SU-DHL-6 (cell line): ENCODE measurements around the gene MRC1.

Experiments
- H2AFZ ChIP-seq: fragments of 200-600 bp; sonication (generic); 2 replicates; pipeline ENCODE4 v1.6.1; 2014; ENCODE audit warnings: low read depth, mild to moderate bottlenecking, moderate library complexity, mixed read lengths, antibody characterized with exemption, low read length; ENCODE audit not compliant: severe bottlenecking
- H3F3A ChIP-seq: fragments of 200-600 bp; shearing (Covaris generic); 2 replicates; pipeline ENCODE4 v1.6.0; 2016; ENCODE audit warnings: antibody characterized with exemption, mild to moderate bottlenecking; ENCODE audit not compliant: insufficient read depth
- H3K27ac ChIP-seq: fragments of 200-600 bp; sonication (generic); 2 replicates; pipeline ENCODE4 v1.5.1; 2016; ENCODE audit warnings: low read depth, mild to moderate bottlenecking, low read length, moderate library complexity, mixed read lengths
- H3K27me3 ChIP-seq: fragments of 200-600 bp; sonication (generic), shearing (Covaris generic); 2 replicates; pipeline ENCODE4 v1.6.0; 2014; ENCODE audit warnings: mild to moderate bottlenecking, low read length
- H3K36me3 ChIP-seq: fragments of 200-600 bp; sonication (generic); 2 replicates; pipeline ENCODE4 v1.6.1; 2014; ENCODE audit warnings: mild to moderate bottlenecking, low read length, mixed read lengths
- H3K4me2 ChIP-seq: fragments of 300-600, 200-600 bp; shearing (Covaris generic), sonication (generic); 2 replicates; pipeline ENCODE4 v1.6.0; 2014; ENCODE audit warnings: low read length, low read depth, mild to moderate bottlenecking; ENCODE audit not compliant: poor library complexity, severe bottlenecking
- H3K4me3 ChIP-seq: fragments of 200-600 bp; sonication (generic); 2 replicates; pipeline ENCODE4 v1.5.1; 2014; ENCODE audit warnings: antibody characterized with exemption, low read length, mild to moderate bottlenecking, mixed read lengths; ENCODE audit not compliant: insufficient read depth, poor library complexity, severe bottlenecking
- H3K79me2 ChIP-seq: fragments of 200-600 bp; sonication (generic); 2 replicates; pipeline ENCODE4 v1.6.1; 2014; ENCODE audit warnings: mild to moderate bottlenecking, low read length, moderate library complexity; ENCODE audit not compliant: insufficient read depth
- H3K9ac ChIP-seq: fragments of 200-600 bp; sonication (generic); 2 replicates; pipeline ENCODE4 v1.7.0; 2014; ENCODE audit warnings: mild to moderate bottlenecking, low read length
- H3K9me2 ChIP-seq: fragments of 200-600 bp; sonication (generic); replicated peaks from 2 replicates; pipeline ENCODE4 v1.6.1; 2014; ENCODE audit warnings: low read length; ENCODE audit not compliant: insufficient read depth
- H3K9me3 ChIP-seq: fragments of 200-600 bp; sonication (generic); 2 replicates; pipeline ENCODE4 v1.6.1; 2014; ENCODE audit warnings: low read length, mixed read lengths; ENCODE audit not compliant: insufficient read depth
- H4K20me1 ChIP-seq: fragments of 200-600 bp; sonication (generic); 2 replicates; pipeline ENCODE4 v1.6.1; 2014; ENCODE audit warnings: low read depth, mild to moderate bottlenecking, antibody characterized with exemption, low read length, moderate library complexity, mixed read lengths
- EZH2phosphoT487 ChIP-seq: fragments of 200-600 bp; sonication (generic), shearing (Covaris generic); conservative IDR thresholded peaks from 2 replicates; pipeline ENCODE4 v1.6.1; 2018; ENCODE audit warnings: mild to moderate bottlenecking, antibody characterized with exemption, low read length, moderate library complexity, mixed read lengths
- TF ChIP-seq, protein P1 (sequence below): fragments of 200-600 bp; sonication (generic); IDR thresholded peaks from one replicate; pipeline ENCODE4 v1.5.1; 2017; ENCODE audit warnings: antibody characterized with exemption, mild to moderate bottlenecking, low read length, moderate library complexity; ENCODE audit not compliant: insufficient read depth, poor library complexity, severe bottlenecking

MRC1 gene

DNA sequence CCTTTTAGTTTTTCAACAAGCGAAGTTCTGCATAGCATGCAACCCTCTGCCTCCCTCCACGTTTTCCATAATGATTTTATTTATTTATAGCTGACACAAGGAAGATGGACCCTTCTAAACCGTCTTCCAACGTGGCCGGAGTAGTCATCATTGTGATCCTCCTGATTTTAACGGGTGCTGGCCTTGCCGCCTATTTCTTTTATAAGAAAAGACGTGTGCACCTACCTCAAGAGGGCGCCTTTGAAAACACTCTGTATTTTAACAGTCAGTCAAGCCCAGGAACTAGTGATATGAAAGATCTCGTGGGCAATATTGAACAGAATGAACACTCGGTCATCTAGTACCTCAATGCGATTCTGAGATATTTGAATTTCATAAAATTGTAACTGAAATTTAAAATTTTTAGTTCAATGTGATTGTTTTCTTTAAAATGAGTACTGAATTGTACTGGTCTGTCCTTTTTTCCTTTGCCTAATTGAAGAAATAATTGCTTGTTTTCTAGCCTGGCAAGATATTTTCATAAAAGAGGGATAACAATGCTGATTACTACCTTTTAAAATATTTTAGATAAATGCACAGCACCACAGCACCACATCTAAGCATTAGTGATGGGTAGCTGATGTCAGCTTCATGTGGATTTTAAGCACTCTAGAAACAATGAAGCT lies 101.1 kb downstream of the MRC1 start:
- Histone ChIP-seq H2AFZ (peak overlapping the region; percentile 32), H3K9me3 (no peaks in the 10 kb centered on the region), H3K36me3 (no peaks in the 10 kb centered on the region), H3K4me3 (no peak overlapping the region), H4K20me1 (no peaks in the 10 kb centered on the region), H3K27me3 (no peaks in the 10 kb centered on the region), H3K9ac (no peak overlapping the region), H3K27ac (no peak overlapping the region), H3K79me2 (no peaks in the 10 kb centered on the region), H3K9me2 (no peaks in the 10 kb centered on the region), H3F3A (no peaks in the 10 kb centered on the region), H3K4me2 (no peak overlapping the region)
- TF ChIP-seq, protein P1, sequence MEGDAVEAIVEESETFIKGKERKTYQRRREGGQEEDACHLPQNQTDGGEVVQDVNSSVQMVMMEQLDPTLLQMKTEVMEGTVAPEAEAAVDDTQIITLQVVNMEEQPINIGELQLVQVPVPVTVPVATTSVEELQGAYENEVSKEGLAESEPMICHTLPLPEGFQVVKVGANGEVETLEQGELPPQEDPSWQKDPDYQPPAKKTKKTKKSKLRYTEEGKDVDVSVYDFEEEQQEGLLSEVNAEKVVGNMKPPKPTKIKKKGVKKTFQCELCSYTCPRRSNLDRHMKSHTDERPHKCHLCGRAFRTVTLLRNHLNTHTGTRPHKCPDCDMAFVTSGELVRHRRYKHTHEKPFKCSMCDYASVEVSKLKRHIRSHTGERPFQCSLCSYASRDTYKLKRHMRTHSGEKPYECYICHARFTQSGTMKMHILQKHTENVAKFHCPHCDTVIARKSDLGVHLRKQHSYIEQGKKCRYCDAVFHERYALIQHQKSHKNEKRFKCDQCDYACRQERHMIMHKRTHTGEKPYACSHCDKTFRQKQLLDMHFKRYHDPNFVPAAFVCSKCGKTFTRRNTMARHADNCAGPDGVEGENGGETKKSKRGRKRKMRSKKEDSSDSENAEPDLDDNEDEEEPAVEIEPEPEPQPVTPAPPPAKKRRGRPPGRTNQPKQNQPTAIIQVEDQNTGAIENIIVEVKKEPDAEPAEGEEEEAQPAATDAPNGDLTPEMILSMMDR, result peak; percentile 73
- TF ChIP-seq EZH2phosphoT487, result no peak

DNA sequence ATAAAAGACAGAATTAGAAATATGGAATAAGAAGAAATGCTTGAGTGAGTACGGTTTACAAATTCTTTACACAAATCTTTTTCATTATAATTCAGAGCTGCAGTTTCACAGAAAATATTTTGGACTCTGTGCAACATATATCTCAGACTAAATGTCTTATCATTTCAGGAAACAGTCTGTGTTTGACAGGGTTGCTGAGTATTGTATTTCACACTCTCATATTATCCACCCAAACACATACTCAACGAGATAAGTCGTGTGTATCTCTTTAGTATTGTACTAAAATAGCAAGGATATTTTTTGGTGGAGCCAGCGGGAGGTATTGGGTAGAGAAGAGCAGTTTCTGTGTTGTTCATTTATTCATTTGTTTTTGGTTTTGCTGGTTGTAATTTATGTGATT lies 103.6 kb downstream of the MRC1 start:
- Histone ChIP-seq H3K27ac (no peak overlapping the region), H3K9me3 (no peaks in the 10 kb centered on the region), H3K27me3 (no peaks in the 10 kb centered on the region), H3K9ac (no peak overlapping the region), H3K4me2 (no peak overlapping the region), H3F3A (no peaks in the 10 kb centered on the region), H3K79me2 (no peaks in the 10 kb centered on the region), H3K36me3 (no peaks in the 10 kb centered on the region), H3K4me3 (no peak overlapping the region), H3K9me2 (no peaks in the 10 kb centered on the region), H4K20me1 (no peaks in the 10 kb centered on the region), H2AFZ (no peak overlapping the region)
- TF ChIP-seq, protein P1, result no peak
- TF ChIP-seq EZH2phosphoT487, result no peak

DNA sequence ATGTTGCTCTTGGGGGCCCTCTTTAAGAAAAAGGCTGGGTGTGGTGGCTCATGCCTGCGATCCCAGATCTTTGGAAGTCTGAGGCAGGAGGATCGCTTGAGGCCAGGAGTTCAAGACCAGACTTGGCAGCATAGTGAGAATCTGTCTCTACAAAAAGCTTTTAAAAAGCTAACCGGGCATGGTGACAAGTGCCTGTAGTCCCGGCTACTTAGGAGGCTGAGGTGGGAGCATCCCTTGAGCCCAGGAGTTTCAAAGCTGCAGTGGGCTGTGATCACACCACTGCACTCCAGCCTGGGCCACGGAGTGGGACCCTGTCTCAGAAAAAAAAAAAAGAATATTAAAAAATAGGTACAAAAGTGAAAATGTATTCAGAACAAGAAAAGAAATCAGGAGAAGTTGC lies 104.5 kb downstream of the MRC1 start:
- H3K9me2 ChIP-seq, result no peaks in the 10 kb centered on the region
- no peaks in the 10 kb centered on the region for H3K27me3 ChIP-seq
- no peak overlapping the region for H2AFZ ChIP-seq
- H3K79me2 ChIP-seq, result no peaks in the 10 kb centered on the region
- H3K9ac ChIP-seq, result no peak overlapping the region
- no peaks in the 10 kb centered on the region for H3F3A ChIP-seq
- H3K9me3 ChIP-seq, result no peaks in the 10 kb centered on the region
- H3K4me2 ChIP-seq, result no peak overlapping the region
- no peak overlapping the region for H3K4me3 ChIP-seq
- H3K36me3 ChIP-seq, result no peaks in the 10 kb centered on the region
- H4K20me1 ChIP-seq, result no peaks in the 10 kb centered on the region
- no peak for TF ChIP-seq EZH2phosphoT487
- TF ChIP-seq, protein P1, result no peak
- no peak overlapping the region for H3K27ac ChIP-seq
